ENCODE results near the gene NCAM2.
A peak's percentile ranks its signal among the peaks of the same experiment; 100 is the strongest.
"Not testable (repeated sequence)": the region's sequence is repeated elsewhere in the genome, so short reads cannot be mapped to it uniquely, and the experiment has no call there.

The NCAM2 gene

DNA sequence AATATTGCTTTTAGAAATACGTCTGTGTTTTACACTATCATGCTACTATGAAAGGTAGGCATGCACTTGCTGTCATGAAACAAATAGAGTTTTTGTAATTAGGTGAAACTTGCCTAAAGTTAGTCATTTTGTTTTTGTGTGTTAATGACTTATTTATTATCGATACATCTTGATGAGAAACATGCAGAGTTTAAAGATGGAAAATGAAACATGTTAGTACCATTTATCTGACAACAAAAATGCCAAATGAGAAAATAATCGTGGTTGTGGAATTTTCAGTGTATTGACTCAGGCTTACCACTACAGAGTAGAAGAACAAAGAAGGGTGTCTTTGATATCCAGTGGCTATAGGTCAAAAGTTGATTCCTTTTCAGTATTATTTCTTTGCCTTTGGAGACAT is 105.5 kb downstream of the NCAM2 start:
- no peak for DNase-seq (ENCODE audit: low read depth)

GRCh38 chr21:21109736-21110135 is 111.5 kb downstream of the NCAM2 start:
- no peak for DNase-seq (ENCODE audit: low read depth)

DNA sequence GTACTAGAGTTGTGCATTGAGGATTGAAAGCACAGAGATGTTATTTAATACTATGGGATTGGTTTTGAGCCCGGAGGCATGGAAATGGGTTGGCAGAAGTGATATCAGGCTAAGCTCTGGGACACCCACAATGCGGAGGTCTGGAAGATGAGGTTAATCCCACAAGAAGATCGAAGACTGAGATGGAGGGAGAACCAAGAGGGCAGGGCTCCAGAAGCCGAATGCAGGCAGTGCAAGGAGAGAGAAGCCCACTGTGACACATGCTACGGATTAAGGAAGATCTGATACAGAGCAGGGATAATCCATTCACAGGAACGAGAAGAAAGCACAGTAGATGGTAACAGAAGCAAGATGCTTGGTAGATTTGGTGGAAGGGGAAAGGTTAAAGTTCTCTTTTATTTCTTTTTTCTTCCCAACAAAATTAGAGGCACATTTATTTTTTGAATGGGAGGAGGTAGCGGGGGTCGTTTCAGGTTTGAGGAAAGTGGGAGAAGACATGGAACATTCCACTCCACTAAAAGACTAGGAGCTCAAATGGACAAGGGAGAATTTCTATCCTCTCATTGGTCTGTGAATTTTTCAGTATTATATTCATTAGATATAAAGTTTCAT is 113.2 kb downstream of the NCAM2 start:
- no peak for DNase-seq (ENCODE audit: low read depth)

GRCh38 chr21:21114461-21114860 is 116.3 kb downstream of the NCAM2 start:
- DNase-seq (ENCODE audit: low read depth) = no peak

DNA sequence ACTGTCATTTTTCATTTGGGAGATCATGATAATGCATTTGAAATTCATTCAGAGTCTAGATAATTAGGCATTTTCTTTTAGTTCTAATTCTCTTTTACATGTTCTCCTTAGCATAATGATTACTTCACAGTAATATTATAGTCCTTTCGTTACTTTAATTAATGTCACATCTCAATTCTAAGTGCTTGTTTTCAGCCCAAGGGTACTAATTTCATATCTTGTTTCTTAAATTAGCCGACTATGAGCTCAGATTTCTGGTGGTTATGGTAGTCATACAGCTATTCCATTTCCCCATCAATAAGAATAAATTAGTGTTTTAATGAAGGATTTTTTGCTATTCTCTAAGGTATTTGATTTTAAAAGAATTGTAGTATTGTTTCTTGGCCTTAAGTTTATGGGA is 120.9 kb downstream of the NCAM2 start:
- no peak for DNase-seq (ENCODE audit: low read depth)

- DNase-seq (ENCODE audit: low read depth) = no peak
These were observed 124.5 kb downstream of the NCAM2 start for GRCh38 chr21:21122680-21123079.

DNA sequence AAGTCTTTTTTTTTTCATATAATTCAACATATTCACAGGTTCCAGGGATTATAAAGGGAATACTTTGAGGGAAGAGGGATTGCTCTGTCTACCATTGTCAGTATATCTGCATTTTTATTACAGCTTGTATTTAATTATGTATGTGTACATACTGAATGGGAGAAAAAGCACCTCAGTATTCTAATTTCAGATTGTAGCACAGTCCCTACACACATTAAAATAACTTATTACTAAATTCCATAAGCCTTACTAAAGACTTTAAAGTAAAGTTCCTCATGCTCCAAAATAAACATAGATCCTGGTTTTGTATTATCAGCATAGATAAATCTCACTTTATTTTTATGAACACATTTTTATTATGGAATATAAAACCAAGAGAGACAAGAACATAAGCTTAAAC is 134.2 kb downstream of the NCAM2 start:
- no peak for DNase-seq (ENCODE audit: low read depth)

- peak; percentile 63 for DNase-seq (ENCODE audit: low read depth)
These were observed 139.8 kb downstream of the NCAM2 start for GRCh38 chr21:21137986-21138385.

DNA sequence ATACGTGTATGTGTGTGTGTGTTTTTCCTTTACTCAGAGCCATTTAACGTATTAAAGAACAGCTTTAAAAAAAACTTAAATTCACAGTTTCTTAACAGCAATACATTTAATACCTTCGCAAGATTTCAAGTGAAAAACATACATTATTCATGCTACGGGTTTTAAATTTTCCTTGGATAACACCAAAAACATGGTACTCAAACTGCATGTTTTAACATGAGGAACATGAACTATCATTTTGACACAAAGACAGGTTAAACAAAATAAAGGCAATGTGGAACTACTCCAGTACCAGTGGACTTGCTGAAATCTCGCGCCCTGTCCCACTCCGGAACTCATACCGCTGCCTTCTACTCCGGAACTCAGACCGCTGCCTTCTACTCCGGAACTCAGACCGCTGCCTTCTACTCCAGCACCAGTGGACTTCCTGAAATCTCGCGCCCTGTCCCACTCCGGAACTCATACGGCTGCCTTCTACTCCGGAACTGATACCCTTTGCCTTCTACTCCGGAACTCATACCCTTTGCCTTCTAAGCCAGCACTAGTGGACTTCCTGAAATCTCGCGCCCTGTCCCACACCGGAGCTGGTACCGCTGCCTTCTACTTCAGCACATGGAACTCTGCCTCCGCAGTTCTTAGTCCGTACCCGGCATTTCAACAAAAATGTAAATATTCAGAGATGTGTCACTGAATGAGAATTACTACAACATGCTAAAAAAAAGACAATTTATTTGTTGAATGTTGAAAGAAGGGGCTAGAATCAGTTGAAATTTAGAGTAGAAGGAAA is 148.6 kb downstream of the NCAM2 start:
- DNase-seq (ENCODE audit: low read depth) = no peak

GRCh38 chr21:21147374-21147745 is 149.2 kb downstream of the NCAM2 start:
- no peak for DNase-seq (ENCODE audit: low read depth)

GRCh38 chr21:21148009-21148408 is 149.8 kb downstream of the NCAM2 start:
- no peak for DNase-seq (ENCODE audit: low read depth)

DNA sequence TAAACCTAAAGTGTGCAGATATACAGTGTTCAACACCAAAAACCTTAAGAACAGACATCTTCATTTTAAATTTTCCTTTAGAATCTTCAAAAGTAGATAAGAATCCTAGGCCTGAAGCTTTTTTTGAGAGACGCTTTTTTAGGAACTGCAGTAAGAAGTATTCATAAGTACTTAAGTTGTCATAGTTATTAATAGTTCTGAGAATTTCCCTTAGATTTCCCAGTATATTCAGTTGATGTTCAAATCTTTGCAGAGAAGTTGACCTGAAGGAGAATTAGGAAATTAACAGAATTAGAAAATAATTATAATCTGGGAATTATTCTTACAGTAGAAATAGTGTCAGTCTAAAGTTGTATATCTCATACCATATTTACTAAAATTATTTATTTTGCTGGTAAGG is 150.3 kb downstream of the NCAM2 start:
- DNase-seq (ENCODE audit: low read depth) = no peak

DNA sequence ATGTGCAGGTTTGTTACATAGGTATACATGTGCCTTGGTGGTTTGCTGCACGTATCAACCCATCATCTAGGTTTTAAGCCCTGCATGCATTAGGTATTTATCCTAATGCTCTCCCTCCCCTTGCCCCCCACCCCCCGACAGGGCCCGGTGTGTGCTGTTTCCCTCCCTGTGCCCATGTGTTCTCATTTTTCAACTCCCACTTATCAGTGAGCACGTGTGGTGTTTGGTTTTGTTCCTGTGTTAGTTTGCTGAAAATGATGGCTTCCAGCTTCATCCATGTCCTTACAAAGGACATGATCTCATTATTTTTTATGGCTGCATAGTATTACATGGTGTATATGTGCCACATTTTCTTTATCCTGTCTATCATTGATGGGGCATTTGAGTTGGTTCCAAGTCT is 151.2 kb downstream of the NCAM2 start:
- not testable (repeated sequence) for DNase-seq (ENCODE audit: low read depth)

DNA sequence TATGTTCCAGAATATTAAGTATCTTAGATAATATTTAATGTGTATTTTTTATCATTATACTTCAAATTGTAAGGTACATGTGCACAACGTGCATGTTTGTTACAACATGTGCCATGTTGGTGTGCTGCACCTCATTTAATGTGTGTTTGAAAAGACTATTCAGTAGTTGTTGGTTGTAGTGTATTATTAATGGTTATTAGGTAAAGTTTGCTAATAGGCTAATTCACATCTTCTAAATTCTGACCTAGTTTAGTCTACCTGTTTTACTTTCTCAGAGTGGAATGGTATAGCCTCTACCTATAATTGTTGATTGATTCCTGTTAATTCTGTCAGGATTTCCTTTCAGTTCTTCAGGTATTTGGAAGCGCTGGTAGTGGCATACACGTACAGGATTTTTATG is 153.0 kb downstream of the NCAM2 start:
- no peak for DNase-seq (ENCODE audit: low read depth)

GRCh38 chr21:21156397-21156796 is 158.2 kb downstream of the NCAM2 start:
- no peak for DNase-seq (ENCODE audit: low read depth)

DNA sequence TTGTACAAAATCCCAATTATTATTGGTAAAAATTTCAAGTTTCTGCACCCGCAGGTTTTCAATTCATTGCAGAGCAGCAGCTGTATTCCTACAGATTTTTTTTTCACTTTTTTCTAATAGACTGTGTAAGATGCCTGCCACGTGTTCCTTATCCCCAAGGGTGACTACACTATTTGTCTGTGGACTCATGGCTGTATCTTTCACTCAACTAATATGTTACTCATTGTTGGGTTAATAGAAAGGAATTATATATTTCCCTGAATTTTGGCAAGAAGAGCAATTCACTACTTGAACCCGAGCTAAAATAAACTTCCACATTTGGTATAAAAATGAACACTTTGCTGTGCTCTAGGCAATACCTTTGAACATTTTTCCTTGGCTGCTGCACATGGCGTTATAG is 158.7 kb downstream of the NCAM2 start:
- DNase-seq (ENCODE audit: low read depth) = no peak

- DNase-seq (ENCODE audit: low read depth) = no peak
These were observed 160.2 kb downstream of the NCAM2 start for GRCh38 chr21:21158376-21158918.

DNA sequence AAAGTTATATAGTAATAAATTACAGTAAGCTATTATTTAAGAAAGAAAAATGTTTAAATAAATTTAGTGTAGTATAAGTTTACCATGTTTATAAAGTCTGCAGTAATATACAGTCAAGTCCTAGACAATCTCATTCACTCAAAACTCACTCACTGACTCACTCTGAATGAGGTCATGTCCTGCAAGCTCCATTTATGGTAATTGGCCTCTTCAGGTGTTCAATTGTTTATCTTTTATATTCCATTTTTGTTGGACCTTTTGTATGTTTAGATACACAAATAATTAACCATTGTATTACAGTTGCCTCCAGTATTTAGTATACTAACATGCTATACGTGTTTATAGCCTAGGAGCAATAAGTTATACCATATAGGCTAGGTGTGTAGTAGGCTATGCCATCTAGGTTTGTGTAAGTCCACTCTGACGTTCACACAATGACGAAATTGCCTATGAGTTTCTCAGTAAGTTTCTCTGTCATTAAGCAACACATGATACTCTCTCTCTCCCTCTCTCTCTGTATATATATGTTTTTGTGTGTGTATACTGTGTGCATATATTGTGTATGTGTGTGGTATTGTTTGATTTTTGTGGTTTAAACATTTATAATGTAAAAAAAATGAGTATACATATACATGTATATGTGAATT is 161.2 kb downstream of the NCAM2 start:
- DNase-seq (ENCODE audit: low read depth) = peak; percentile 25

GRCh38 chr21:21162786-21163185 is 164.6 kb downstream of the NCAM2 start:
- no peak for DNase-seq (ENCODE audit: low read depth)

GRCh38 chr21:21163904-21164303 is 165.7 kb downstream of the NCAM2 start:
- peak; percentile 77 for DNase-seq (ENCODE audit: low read depth)

- DNase-seq (ENCODE audit: low read depth) = peak; percentile 69
These were observed 166.9 kb downstream of the NCAM2 start for GRCh38 chr21:21165063-21165645.

DNA sequence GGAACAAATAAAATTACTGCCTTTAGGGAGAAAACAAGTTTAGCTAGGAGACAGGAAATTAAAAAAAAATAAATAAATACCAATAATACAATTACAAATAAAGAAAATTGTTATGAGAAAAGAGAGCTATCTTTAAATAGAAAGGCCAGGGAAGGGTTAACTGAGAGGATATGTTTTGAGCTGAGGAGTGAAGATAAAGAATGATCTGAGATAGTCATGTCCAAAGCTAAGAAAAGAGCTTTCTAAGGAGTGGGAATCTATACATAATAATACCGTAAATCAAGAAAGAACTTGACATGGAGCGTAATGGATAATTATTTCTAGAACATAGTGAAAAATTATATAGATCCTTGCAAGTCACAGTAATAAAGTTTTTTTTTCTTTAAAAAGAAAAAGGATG is 176.5 kb downstream of the NCAM2 start:
- no peak for DNase-seq (ENCODE audit: low read depth)
